IgD-negative memory B cell (primary cell): ENCODE data around the gene PWWP2B. TPM values are rescaled to one million over a fixed set of nuclear protein-coding genes. Genes with fewer than 3 reads are reported as not detected.
"Not testable (repeated sequence)": the region's sequence is repeated elsewhere in the genome, so short reads cannot be mapped to it uniquely, and the experiment has no call there.

Experiments
- H3K27ac Mint-ChIP-seq, 3 donors: one replicate each; pipeline ENCODE4 v1.8.0; 2020 to 2022; ENCODE audit warnings: mild to moderate bottlenecking in 3 of 3, mixed read lengths in 3 of 3, moderate library complexity in 1 of 3
- H3K27me3 Mint-ChIP-seq: one replicate; pipeline ENCODE4 v1.8.0; 2021; ENCODE audit warnings: mixed read lengths
- H3K36me3 Mint-ChIP-seq: one replicate; pipeline ENCODE4 v1.8.0; 2020; ENCODE audit warnings: mild to moderate bottlenecking, mixed read lengths
- H3K4me1 Mint-ChIP-seq, 3 donors: one replicate each; pipeline ENCODE4 v1.8.0; 2020 to 2022; ENCODE audit warnings: mixed read lengths in 3 of 3, mild to moderate bottlenecking in 1 of 3
- H3K4me3 Mint-ChIP-seq, 4 donors: one replicate each; pipeline ENCODE4 v1.8.0; 2020 to 2022; ENCODE audit warnings: mild to moderate bottlenecking in 4 of 4, mixed read lengths in 4 of 4, moderate library complexity in 3 of 4
- H3K9me3 Mint-ChIP-seq, 3 donors: one replicate each; pipeline ENCODE4 v1.8.0; 2020 to 2021; ENCODE audit warnings: mixed read lengths in 3 of 3, mild to moderate bottlenecking in 1 of 3
- polyA plus RNA-seq: library from polyadenylated mRNA; unstranded; fragments of 300-500 nt; fragmentation: Illumina TruSeq; gene quantifications from one replicate; pipeline ENCODE4 v1.2.3, GENCODE V29; 2021

PWWP2B gene
- polyA plus RNA-seq, 1 donor from 2014 or later, result 9.0 TPM

DNA sequence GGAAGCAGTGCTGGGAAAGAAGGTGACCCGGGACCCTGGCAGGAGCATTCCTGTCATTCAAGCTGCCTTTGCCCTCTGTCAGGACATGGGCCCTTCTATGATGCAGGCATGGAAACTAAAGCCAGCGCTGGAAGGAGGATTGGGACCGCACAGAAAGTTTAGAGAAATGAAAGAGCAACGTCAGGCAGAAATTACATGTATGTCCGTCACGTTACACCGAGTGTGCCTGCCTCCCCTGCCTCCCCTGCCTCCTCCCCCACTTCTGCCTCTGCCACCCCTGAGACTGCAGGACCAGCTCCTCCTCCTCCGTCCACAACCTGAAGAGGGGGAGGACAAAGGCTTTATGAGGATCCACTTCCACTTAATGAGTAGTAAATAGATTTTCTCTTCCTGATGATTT, 13.9 kb upstream of the PWWP2B start:
- peaks cover 0 to 2% (median 0%) of the 10 kb centered on the region in 3 donors for H3K9me3 Mint-ChIP-seq
- H3K4me3 Mint-ChIP-seq, result no peak overlapping the region
- H3K4me1 Mint-ChIP-seq, result peaks cover 3 to 10% (median 6%) of the 10 kb centered on the region in 3 donors
- H3K27me3 Mint-ChIP-seq, result no peaks in the 10 kb centered on the region
- no peaks in the 10 kb centered on the region for H3K36me3 Mint-ChIP-seq
- H3K27ac Mint-ChIP-seq, result peak overlapping the region in 1 of 3 donors; percentile 39

DNA sequence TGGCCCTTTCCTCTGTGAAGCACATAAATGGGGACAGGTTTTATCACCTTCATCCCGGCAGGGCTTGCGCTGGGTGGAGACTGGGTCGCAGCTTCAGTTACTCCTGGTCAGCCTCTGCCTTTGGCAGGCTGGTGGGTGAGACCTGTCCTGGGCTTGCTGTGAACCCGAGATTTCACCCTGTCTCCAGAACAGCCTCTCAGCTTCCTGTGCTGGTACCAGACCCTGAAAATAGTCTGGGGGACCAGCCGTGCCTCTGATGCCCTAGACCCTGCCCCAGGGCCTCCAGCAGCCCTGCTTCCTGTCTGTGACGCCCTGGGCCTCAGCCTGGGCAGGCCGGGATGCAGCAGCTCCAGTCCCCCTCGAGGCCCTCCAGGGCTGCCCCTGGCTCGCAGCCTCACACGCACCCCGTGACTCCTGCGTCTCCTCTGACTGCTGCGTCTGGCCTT, 13.2 kb upstream of the PWWP2B start:
- no peaks in the 10 kb centered on the region for H3K27me3 Mint-ChIP-seq
- H3K27ac Mint-ChIP-seq, result peak overlapping the region in 2 of 3 donors; percentile 26 to 39
- peaks cover 3 to 10% (median 6%) of the 10 kb centered on the region in 3 donors for H3K4me1 Mint-ChIP-seq
- H3K4me3 Mint-ChIP-seq, result no peak overlapping the region
- no peaks in the 10 kb centered on the region for H3K36me3 Mint-ChIP-seq
- H3K9me3 Mint-ChIP-seq, result peaks cover 0 to 2% (median 0%) of the 10 kb centered on the region in 3 donors

DNA sequence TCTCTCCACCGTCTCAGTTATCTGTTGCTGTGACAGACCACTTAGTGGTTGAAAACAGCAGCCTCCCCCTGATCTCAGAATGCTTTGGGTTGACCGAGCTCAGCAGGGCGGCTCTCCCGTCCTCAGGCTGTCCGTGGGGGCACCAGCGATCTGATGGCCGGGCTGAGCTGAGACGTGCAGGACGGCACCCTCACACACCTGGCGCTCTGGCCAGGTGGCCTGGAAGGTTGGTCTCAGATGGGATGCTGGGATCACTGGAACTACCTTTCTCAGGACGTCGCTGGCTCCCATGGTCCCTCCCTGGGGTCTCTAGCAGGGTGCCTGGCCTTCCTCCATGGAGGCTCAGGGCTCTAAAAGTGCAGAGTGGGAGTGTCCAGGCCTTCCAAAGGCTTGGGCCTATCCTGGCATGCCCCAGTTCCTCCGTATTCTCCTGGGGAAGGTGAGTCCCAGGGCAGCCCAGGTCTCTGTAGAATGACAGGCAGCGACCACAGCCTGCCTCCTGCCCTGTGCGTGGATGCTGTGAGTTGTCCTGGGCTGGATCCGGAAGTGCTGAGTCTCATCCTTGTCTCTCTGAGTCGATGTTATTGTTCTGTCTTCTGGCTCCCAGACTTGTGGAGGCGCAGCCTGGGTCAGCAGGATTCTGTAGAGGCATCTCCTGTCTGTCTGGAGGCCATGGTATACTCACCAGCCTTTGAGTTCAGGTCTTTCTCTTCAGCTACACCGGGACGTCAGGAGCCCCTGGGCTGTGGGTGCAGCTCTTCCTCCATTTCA, 12.2 kb upstream of the PWWP2B start:
- peak overlapping the region in 1 of 4 donors; percentile 20 for H3K4me3 Mint-ChIP-seq
- peak overlapping the region in 1 of 3 donors; percentile 7 for H3K27ac Mint-ChIP-seq
- H3K27me3 Mint-ChIP-seq, result no peaks in the 10 kb centered on the region
- peaks cover 5 to 10% (median 6%) of the 10 kb centered on the region in 3 donors for H3K4me1 Mint-ChIP-seq
- H3K9me3 Mint-ChIP-seq, result no peaks in the 10 kb centered on the region
- no peaks in the 10 kb centered on the region for H3K36me3 Mint-ChIP-seq

DNA sequence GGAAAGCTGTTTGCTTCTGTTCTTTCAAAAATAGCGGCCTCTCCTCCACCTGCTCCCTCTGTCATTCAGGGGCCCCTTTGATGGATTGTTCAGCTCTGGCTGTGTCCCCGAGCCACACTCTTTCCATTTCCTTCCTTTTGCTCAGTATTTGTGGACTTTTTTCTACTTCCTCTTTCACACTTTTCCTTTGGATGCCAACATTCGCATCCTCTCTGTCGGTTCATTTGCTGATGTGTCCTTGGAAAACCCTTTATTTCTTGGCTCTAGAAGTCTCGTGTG, 11.7 kb upstream of the PWWP2B start:
- Mint-ChIP-seq H3K36me3 (no peaks in the 10 kb centered on the region), H3K27me3 (no peaks in the 10 kb centered on the region), H3K9me3 (no peaks in the 10 kb centered on the region), H3K4me3 (peak overlapping the region in 2 of 4 donors; percentile 6 to 20), H3K27ac (peak overlapping the region in 1 of 3 donors; percentile 91), H3K4me1 (peaks cover 5 to 10% (median 6%) of the 10 kb centered on the region in 3 donors)

DNA sequence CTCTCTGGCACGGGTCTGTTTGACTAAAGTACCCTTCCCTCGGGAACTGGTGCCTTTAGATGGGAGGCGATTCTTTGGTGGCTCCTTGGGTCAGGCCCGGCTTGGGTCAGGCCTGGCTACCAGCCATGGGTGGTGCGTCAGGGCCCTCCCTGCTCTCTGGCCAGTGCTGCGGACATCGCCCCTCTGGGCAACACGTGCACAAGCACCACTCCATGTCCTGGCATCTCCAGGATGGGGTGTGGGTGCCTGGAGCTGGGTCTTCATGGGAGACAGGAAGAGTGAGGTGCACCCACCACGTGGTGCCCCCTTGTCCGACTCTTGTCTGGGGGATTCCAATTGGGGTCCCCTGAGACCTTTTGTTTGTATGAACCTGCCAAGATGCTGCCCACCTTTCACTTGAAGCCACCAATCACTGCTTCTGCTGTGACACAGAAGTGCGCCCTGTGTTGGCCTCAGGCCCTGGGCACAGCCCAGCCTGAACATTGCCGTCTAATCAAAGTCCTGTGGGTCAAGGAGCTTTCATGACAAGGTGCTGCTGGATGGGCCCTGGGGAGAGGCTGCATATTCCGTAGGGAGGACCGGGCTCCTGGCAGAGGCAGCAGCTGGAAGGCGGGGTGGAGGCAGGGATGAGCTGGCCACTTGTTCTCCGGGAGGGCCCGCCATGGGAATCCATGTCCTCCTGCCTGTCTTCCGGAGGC, 11.1 kb upstream of the PWWP2B start:
- no peaks in the 10 kb centered on the region for H3K9me3 Mint-ChIP-seq
- H3K36me3 Mint-ChIP-seq, result no peaks in the 10 kb centered on the region
- peak overlapping the region in 1 of 3 donors; percentile 91 for H3K27ac Mint-ChIP-seq
- H3K4me3 Mint-ChIP-seq, result peak overlapping the region in 2 of 4 donors; percentile 20 to 28
- no peaks in the 10 kb centered on the region for H3K27me3 Mint-ChIP-seq
- peaks cover 5 to 10% (median 6%) of the 10 kb centered on the region in 3 donors for H3K4me1 Mint-ChIP-seq

DNA sequence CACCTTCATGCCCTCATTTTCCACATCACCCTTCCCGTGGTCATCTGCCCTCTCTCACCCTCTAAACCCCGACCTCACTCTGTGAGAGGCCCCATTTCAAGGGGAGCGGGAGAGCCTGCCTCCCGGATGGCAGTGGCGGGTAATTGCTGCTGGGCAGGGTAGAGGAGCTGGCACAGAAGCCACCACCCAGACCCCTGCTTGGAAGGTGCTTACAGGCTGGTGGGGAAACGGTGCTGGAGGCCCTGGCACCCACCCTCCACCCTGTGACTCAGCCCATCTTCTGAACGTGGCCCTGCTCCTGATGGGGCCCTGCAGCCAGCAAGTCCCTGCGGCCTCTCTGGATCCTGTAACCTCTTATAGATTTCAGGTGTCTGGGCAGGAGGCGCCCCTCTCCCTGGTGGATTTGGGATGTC, 10.6 kb upstream of the PWWP2B start:
- Mint-ChIP-seq H3K27ac (peak overlapping the region in 2 of 3 donors; percentile 82 to 91), H3K4me3 (no peak overlapping the region), H3K27me3 (no peaks in the 10 kb centered on the region), H3K36me3 (no peaks in the 10 kb centered on the region), H3K4me1 (peaks cover 5 to 10% (median 6%) of the 10 kb centered on the region in 3 donors), H3K9me3 (no peaks in the 10 kb centered on the region)

DNA sequence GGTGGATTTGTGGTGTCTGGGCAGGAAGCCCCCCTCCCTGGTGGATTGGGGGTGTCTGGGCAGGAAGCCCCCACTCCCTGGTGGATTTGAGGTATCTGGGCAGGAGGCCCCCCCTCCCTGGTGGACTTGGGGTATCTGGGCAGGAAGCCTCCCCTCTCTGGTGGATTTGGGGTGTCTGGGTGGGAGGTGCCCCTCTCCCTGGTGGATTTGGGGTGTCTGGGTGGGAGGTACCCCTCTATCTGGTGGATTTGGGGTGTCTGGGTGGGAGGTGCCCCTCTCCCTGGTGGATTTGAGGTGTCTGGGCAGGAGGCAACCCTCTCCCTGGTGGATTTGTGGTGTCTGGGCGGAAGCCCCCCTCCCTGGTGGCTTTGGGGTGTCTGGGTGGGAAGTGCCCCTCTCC, 10.1 kb upstream of the PWWP2B start:
- Mint-ChIP-seq H3K27ac (peak overlapping the region in 1 of 3 donors; percentile 82), H3K4me1 (peaks cover 5 to 10% (median 7%) of the 10 kb centered on the region in 3 donors)
- not testable (repeated sequence) for H3K4me3 Mint-ChIP-seq, H3K9me3 Mint-ChIP-seq, H3K27me3 Mint-ChIP-seq, H3K36me3 Mint-ChIP-seq

DNA sequence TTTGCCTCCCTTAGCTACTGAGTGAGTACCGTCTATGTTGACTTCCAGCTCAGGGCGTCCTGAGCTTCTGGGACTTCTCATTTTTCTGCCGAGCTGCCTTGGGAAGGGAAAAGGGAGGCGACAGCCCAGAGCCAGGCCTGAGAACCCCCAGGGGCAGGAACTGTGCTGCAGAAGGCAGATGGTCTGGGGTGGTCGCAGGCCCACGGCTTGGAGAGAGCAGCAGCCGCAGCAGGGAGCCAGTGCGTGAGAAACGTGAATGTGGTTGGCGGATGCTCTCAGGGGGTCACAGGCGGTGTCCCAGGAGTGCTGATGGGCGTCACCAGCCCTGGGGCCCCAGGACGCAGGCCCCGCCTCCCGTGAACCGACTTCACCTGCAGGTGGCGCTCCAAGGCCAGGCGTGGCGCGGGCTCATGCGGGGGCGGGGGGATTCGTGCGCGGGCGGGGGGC, 9.2 kb upstream of the PWWP2B start:
- H3K4me3 Mint-ChIP-seq, result peak overlapping the region; percentile 64 to 90 (median 82)
- H3K36me3 Mint-ChIP-seq, result no peaks in the 10 kb centered on the region
- no peaks in the 10 kb centered on the region for H3K27me3 Mint-ChIP-seq
- peak overlapping the region; percentile 83 to 99 (median 97) for H3K27ac Mint-ChIP-seq
- peaks cover 8 to 10% (median 9%) of the 10 kb centered on the region in 3 donors for H3K4me1 Mint-ChIP-seq
- peaks cover 0 to 5% (median 0%) of the 10 kb centered on the region in 3 donors for H3K9me3 Mint-ChIP-seq

DNA sequence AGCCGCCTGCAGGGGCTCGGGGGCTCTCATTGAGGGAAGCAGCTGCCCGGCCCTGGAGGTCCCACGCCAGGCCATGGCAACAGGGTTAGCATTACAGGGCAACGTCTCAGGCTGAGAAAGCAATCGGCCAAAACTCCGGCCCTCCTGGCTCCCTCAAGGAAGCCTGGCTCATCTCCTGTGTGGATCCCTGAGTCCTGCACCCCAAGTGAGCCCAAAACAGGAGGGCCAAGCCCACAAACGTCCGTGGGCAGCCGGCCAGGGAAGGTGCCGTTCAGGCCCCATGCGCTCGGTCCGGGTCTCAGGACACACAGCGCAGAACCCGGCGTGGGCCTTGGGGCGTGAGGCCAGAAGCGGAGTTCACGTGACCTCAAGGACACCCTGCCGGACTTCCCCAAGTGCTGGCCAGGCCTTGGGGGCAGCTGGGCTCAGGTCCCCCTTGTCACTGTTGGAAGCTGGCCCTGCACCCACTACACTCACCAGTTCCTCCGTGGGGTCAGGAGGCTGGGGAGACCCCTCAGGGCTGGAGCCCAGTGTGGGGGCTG, 8.0 kb upstream of the PWWP2B start:
- no peaks in the 10 kb centered on the region for H3K27me3 Mint-ChIP-seq
- H3K27ac Mint-ChIP-seq, result peak overlapping the region in 2 of 3 donors; percentile 50 to 72
- peaks cover 10 to 16% (median 15%) of the 10 kb centered on the region in 3 donors for H3K4me1 Mint-ChIP-seq
- H3K9me3 Mint-ChIP-seq, result peaks cover 0 to 5% (median 0%) of the 10 kb centered on the region in 3 donors
- H3K36me3 Mint-ChIP-seq, result no peaks in the 10 kb centered on the region
- no peak overlapping the region for H3K4me3 Mint-ChIP-seq

DNA sequence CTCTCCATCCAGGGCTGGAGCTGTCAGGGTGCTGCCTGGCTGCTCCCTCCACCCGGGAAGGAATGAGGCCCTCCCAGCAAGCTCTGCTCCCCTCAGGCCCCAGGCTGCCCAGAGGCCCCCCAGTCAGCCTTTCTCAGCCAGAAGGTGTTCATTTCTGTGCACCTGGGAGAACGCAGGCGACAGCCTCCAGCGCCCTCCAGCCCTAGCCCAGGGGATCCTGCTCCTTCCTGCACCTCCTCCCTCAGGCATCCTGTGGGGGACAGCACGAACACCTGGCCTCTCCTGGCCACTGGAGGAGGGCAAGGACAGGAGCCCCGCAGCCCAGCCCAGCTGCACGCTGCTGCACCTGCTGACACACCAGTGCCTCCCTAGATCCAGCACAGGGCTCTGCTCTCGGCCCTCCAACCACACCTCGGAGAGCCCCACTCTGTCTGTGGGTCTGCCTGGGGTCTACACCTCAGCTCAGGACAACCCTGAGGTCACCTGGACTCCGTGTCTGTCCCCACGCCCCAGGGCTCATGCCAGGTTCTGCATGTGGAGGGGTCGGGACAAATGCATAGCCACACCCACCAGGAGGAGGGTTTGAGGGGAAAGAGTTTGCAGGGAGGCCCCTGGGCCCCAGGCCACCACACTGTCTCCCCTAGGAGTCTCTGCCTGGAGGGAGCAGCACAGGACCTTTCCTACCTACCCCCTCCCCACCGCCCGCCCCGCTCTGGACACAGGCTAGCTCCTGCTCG, 7.4 kb upstream of the PWWP2B start:
- peak overlapping the region in 1 of 4 donors; percentile 67 for H3K4me3 Mint-ChIP-seq
- peaks cover 0 to 5% (median 0%) of the 10 kb centered on the region in 3 donors for H3K9me3 Mint-ChIP-seq
- H3K27ac Mint-ChIP-seq, result peak overlapping the region in 2 of 3 donors; percentile 50 to 72
- peaks cover 10 to 18% (median 16%) of the 10 kb centered on the region in 3 donors for H3K4me1 Mint-ChIP-seq
- H3K27me3 Mint-ChIP-seq, result no peaks in the 10 kb centered on the region
- no peaks in the 10 kb centered on the region for H3K36me3 Mint-ChIP-seq

DNA sequence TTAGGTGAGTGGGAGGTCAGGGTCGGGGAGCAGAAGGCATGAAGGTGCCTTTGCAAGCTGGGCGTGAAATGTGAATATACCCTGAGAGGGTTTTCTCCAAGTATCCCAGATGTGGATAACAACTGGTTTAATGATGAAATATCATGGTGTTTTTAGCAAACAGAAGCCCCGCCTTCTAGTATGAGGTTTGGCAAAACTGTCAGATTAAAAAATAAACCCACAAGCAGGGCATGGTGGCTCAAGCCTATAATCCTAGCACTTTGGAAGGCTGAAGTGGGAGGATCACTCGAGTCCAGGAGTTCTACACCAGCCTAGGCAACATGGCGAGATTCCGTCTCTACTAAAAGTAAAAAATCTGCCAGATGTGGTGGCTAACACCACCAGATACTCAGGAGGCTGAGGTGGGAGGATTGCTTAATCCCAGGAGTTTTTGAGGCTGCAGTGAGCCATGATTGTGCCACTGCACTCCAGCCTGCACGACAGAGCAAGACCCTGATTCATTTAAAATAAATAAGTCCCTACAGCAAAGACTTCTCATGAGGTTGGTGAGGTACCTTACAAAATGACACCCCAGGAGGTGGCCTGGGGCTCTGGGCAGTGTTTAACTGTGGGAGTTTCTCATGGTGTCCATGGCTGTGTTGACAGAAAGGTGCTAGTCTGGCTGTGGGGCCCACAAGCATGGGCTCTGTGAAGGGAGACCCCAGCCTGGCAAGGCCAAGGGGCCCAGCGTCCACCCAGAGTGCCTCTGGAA, 6.7 kb upstream of the PWWP2B start:
- Mint-ChIP-seq H3K9me3 (peaks cover 0 to 5% (median 0%) of the 10 kb centered on the region in 3 donors), H3K4me1 (peaks cover 7 to 20% (median 15%) of the 10 kb centered on the region in 3 donors), H3K27ac (peak overlapping the region; percentile 16 to 72 (median 50)), H3K36me3 (no peaks in the 10 kb centered on the region), H3K27me3 (no peaks in the 10 kb centered on the region), H3K4me3 (peak overlapping the region in 1 of 4 donors; percentile 67)

DNA sequence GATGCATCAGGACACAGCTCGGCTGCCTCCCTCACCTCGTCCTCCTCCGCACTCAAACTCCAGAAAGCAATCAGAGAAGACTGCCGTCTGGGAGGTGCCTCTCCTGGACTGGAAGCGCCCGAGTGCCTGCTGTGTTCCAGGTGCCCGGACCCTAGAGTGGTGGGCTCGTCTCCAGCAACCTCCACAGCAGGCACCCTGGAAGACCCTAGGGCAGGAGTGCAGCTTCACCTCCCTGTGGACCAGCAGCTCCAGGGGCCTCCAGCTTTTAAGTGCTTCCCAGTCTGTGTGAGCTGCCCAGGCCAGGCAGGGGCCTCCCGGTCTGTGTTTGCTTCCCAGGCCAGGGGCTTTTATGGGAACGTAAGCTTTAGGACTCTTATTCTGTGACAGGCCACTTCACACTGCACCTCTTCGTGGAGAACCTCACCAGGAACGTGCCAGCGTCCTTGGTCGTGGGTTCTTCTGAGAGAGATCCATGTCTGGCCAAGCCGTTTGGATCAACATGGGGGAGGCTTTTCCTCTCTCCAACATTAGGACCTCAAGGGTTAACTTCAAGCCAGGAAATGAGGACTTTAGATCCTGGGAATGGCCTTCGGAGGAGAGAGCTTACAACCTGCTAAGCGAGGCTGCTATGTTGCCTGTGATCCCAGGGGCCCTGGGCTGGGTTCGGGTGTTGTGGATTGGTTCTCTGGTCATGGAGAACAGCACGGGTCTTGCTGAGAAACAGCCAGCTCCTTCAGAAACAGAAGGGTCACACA, 5.9 kb upstream of the PWWP2B start:
- H3K27ac Mint-ChIP-seq, result peak overlapping the region in 2 of 3 donors; percentile 14 to 85
- no peaks in the 10 kb centered on the region for H3K36me3 Mint-ChIP-seq
- H3K4me3 Mint-ChIP-seq, result peak overlapping the region in 1 of 4 donors; percentile 35
- H3K4me1 Mint-ChIP-seq, result peaks cover 4 to 20% (median 13%) of the 10 kb centered on the region in 3 donors
- H3K9me3 Mint-ChIP-seq, result peaks cover 0 to 5% (median 0%) of the 10 kb centered on the region in 3 donors
- H3K27me3 Mint-ChIP-seq, result no peaks in the 10 kb centered on the region

DNA sequence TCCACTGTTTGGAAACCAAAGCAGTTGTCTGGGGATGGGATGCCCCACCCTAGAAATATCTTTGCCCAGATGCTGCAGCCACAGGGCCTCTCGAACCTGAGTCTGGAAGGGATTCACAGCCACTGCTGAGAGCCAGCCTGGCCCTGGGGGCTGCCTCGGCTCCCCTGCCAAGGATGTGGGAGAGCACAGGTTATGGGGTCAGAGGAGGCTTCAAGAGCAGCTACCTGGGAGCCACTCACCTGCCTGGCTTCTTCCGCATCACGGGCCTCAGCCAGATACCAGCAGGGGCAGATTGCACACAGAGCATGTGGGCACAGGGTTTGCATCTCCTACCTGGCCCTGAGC, 5.4 kb upstream of the PWWP2B start:
- Mint-ChIP-seq H3K4me1 (peaks cover 4 to 20% (median 13%) of the 10 kb centered on the region in 3 donors), H3K4me3 (peak overlapping the region in 1 of 4 donors; percentile 35), H3K27me3 (no peaks in the 10 kb centered on the region), H3K27ac (peak overlapping the region in 1 of 3 donors; percentile 14), H3K36me3 (no peaks in the 10 kb centered on the region), H3K9me3 (peaks cover 0 to 5% (median 0%) of the 10 kb centered on the region in 3 donors)
